ENCODE data around the gene ITPR1.

Gene ITPR1

GRCh38 chr3:4756057-4756775 lies 263.1 kb downstream of the ITPR1 start:
- DNase-seq (ENCODE audit: extremely low spot score): no peak
- TF ChIP-seq ELF4 (IDR thresholded peaks at IDR 0.05) (no peak), NFRKB (IDR thresholded peaks at IDR 0.05) (no peak), TARDBP (IDR thresholded peaks at IDR 0.05) (no peak), L3MBTL2 (conservative IDR thresholded peaks at IDR 0.05) (no peak), BHLHE40 (IDR thresholded peaks at IDR 0.05; ENCODE audit: borderline replicate concordance) (no peak), HDGF (IDR thresholded peaks at IDR 0.05; ENCODE audit: borderline replicate concordance) (no peak), PKNOX1 (IDR thresholded peaks at IDR 0.05) (no peak), SUZ12 (IDR thresholded peaks at IDR 0.05) (no peak), ZNF384 (IDR thresholded peaks at IDR 0.05) (no peak), FOXM1 (IDR thresholded peaks at IDR 0.05; ENCODE audit: borderline replicate concordance) (no peak), SP1 (IDR thresholded peaks at IDR 0.05) (no peak), LEF1 (IDR thresholded peaks at IDR 0.05; ENCODE audit: borderline replicate concordance) (no peak)
- ChIA-PET POLR2A (no interaction called here), CTCF (no interaction called here)

GRCh38 chr3:4756855-4757574 lies 263.9 kb downstream of the ITPR1 start:
- ChIA-PET POLR2A (no interaction called here), CTCF (no interaction called here)
- DNase-seq (ENCODE audit: extremely low spot score): no peak
- no peak for TF ChIP-seq NFRKB (IDR thresholded peaks at IDR 0.05)
- no peak for TF ChIP-seq FOXM1 (IDR thresholded peaks at IDR 0.05; ENCODE audit: borderline replicate concordance)
- TF ChIP-seq CTBP1 (IDR thresholded peaks at IDR 0.05; ENCODE audit: borderline replicate concordance): no peak
- TF ChIP-seq BHLHE40 (IDR thresholded peaks at IDR 0.05; ENCODE audit: borderline replicate concordance): no peak
- TF ChIP-seq ELF4 (IDR thresholded peaks at IDR 0.05): no peak
- no peak for TF ChIP-seq HDGF (IDR thresholded peaks at IDR 0.05; ENCODE audit: borderline replicate concordance)
- TF ChIP-seq ZNF384 (IDR thresholded peaks at IDR 0.05): no peak
- TF ChIP-seq TARDBP (IDR thresholded peaks at IDR 0.05): no peak
- TF ChIP-seq ARNT (IDR thresholded peaks at IDR 0.05): no peak
- no peak for TF ChIP-seq L3MBTL2 (conservative IDR thresholded peaks at IDR 0.05)

GRCh38 chr3:4757575-4758248 lies 264.6 kb downstream of the ITPR1 start:
- TF ChIP-seq ELF4 (IDR thresholded peaks at IDR 0.05) (no peak), CTBP1 (IDR thresholded peaks at IDR 0.05; ENCODE audit: borderline replicate concordance) (no peak), L3MBTL2 (conservative IDR thresholded peaks at IDR 0.05) (no peak), SP1 (IDR thresholded peaks at IDR 0.05) (no peak), FOXM1 (IDR thresholded peaks at IDR 0.05; ENCODE audit: borderline replicate concordance) (no peak), ZNF384 (IDR thresholded peaks at IDR 0.05) (no peak), LEF1 (IDR thresholded peaks at IDR 0.05; ENCODE audit: borderline replicate concordance) (no peak)
- no peak for DNase-seq (ENCODE audit: extremely low spot score)
- CTCF ChIA-PET: no interaction called here
- POLR2A ChIA-PET: no interaction called here

- CTCF ChIA-PET: no interaction called here
These were observed 265.2 kb downstream of the ITPR1 start for GRCh38 chr3:4758249-4758860.

GRCh38 chr3:4758957-4759656 lies 266.0 kb downstream of the ITPR1 start:
- ChIA-PET CTCF (no interaction called here), POLR2A (no interaction called here)
- DNase-seq (ENCODE audit: extremely low spot score): no peak
- no peak for TF ChIP-seq ELF4 (IDR thresholded peaks at IDR 0.05)
- no peak for TF ChIP-seq SP1 (IDR thresholded peaks at IDR 0.05)
- TF ChIP-seq TARDBP (IDR thresholded peaks at IDR 0.05): no peak
- no peak for TF ChIP-seq FOXK2 (IDR thresholded peaks at IDR 0.05)
- no peak for TF ChIP-seq LEF1 (IDR thresholded peaks at IDR 0.05; ENCODE audit: borderline replicate concordance)
- no peak for TF ChIP-seq L3MBTL2 (conservative IDR thresholded peaks at IDR 0.05)
- no peak for TF ChIP-seq ZNF384 (IDR thresholded peaks at IDR 0.05)
- no peak for TF ChIP-seq FOXM1 (IDR thresholded peaks at IDR 0.05; ENCODE audit: borderline replicate concordance)
- no peak for TF ChIP-seq ARNT (IDR thresholded peaks at IDR 0.05)
- no peak for TF ChIP-seq HDGF (IDR thresholded peaks at IDR 0.05; ENCODE audit: borderline replicate concordance)
- TF ChIP-seq CTBP1 (IDR thresholded peaks at IDR 0.05; ENCODE audit: borderline replicate concordance): no peak
- TF ChIP-seq FOXA1 (IDR thresholded peaks at IDR 0.05): no peak
- no peak for TF ChIP-seq PKNOX1 (IDR thresholded peaks at IDR 0.05)
- TF ChIP-seq SUZ12 (IDR thresholded peaks at IDR 0.05): no peak
- no peak for TF ChIP-seq NFRKB (IDR thresholded peaks at IDR 0.05)
- no peak for TF ChIP-seq BHLHE40 (IDR thresholded peaks at IDR 0.05; ENCODE audit: borderline replicate concordance)

More at GRCh38 chr3:4758249-4758860, 265.2 kb downstream of the ITPR1 start:
- TF ChIP-seq NFRKB (IDR thresholded peaks at IDR 0.05) (no peak), ARNT (IDR thresholded peaks at IDR 0.05) (no peak), FOXK2 (IDR thresholded peaks at IDR 0.05) (no peak), TARDBP (IDR thresholded peaks at IDR 0.05) (no peak), BHLHE40 (IDR thresholded peaks at IDR 0.05; ENCODE audit: borderline replicate concordance) (no peak), FOXM1 (IDR thresholded peaks at IDR 0.05; ENCODE audit: borderline replicate concordance) (no peak), HDGF (IDR thresholded peaks at IDR 0.05; ENCODE audit: borderline replicate concordance) (no peak), SUZ12 (IDR thresholded peaks at IDR 0.05) (no peak), PKNOX1 (IDR thresholded peaks at IDR 0.05) (no peak), CTBP1 (IDR thresholded peaks at IDR 0.05; ENCODE audit: borderline replicate concordance) (no peak), SP1 (IDR thresholded peaks at IDR 0.05) (no peak), FOXA1 (IDR thresholded peaks at IDR 0.05) (no peak), L3MBTL2 (conservative IDR thresholded peaks at IDR 0.05) (no peak), ELF4 (IDR thresholded peaks at IDR 0.05) (no peak), ZNF384 (IDR thresholded peaks at IDR 0.05) (no peak)
- POLR2A ChIA-PET: no interaction called here
- DNase-seq (ENCODE audit: extremely low spot score): no peak

Measured in HEK293T (cell line).